H54 (cell line): Measurements from ENCODE around the gene VPS54.
A peak's percentile ranks its signal among the peaks of the same experiment; 100 is the strongest.

Experiments used
- DNase-seq: peaks from one replicate; pipeline ENCODE4 v3.0.0; 2011; ENCODE audit warnings: low spot score, mixed read lengths; ENCODE audit not compliant: insufficient read length
- FAIRE-seq: peaks from 3 replicates; lab custom pipeline; 2011; peaks lifted over from hg19 to GRCh38; lab: Jason Lieb, UNC
- POLR2A ChIP-seq: IDR thresholded peaks from 2 replicates; pipeline ENCODE4 v1.6.1; 2011; ENCODE audit warnings: low read depth, mild to moderate bottlenecking, low read length

VPS54 gene

DNA sequence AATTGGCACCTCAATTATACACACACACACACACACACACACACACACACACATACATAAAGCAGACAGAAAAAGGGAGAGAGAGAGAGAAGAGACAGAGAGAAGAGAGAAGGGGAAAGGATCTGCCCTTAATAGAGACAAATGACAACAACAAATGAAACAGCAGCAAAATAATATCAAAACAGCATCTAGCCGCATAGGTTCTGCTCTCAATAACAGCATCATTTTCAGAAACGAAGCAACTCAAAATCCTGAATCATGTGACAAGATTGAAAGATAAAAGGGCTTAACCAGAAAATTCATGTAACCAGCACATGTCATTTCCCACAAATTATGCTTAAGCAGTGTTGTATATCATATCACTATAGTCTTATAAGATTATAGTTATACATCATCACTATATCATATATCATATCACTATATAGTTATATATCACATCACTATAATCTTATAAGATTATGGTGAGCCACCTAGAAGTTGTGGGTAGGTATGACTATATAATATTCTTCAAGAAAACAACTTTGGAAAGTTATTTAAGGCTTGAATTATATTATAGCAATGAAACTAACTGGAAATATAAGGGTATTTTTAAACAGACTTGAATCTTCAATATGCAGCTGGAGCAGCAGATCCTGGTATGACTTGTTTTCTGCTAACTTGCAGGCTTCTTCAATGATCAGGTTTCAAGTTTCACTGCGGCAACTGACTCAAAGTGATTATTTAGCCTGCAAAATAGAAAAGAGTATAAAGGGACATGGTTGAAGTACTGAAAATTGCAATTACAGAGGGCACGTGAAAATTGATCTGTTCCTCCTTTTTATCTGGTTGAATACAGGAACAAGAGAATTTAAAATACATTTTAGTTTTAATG, 16.1 kb upstream of the VPS54 start:
- FAIRE-seq: no peak
- no peak for TF ChIP-seq POLR2A
- DNase-seq: no peak

DNA sequence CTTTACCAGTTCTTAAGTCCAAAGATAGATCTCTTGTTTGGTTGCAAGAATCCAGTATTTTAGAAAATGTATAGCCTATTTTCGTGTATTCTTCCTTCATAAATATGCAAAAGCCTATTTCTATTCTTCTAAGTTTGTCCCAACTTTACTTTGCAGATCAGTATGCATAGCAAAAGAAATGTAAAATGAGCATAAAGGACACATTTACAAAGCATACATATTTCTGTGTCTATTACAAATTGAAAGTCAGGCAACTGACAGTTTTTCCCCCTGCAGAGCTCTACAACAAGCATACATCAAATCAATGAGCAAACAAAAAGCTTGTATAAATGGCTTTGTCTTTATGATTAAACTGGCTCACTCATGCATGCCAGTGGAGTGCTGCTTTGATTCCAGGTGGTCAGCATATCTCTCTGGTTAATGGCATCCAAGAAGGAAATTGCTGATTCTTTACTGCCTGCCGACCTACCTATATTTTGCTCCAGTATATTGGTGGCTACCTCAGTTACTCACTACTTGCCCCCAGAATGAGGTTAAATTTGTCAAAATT, 10.0 kb upstream of the VPS54 start:
- FAIRE-seq: no peak
- no peak for DNase-seq
- no peak for TF ChIP-seq POLR2A

- DNase-seq (no peak), FAIRE-seq (no peak)
- TF ChIP-seq POLR2A: no peak
Measured at GRCh38 chr2:64025741-64026140, 6.5 kb upstream of the VPS54 start.

- FAIRE-seq: no peak
- DNase-seq: no peak
- no peak for TF ChIP-seq POLR2A
Measured at GRCh38 chr2:64024259-64024949, 5.2 kb upstream of the VPS54 start.

- DNase-seq: no peak
- TF ChIP-seq POLR2A: no peak
- peak; percentile 33 for FAIRE-seq
Measured at GRCh38 chr2:64023485-64024258, 4.4 kb upstream of the VPS54 start.

GRCh38 chr2:64021578-64021977, 2.4 kb upstream of the VPS54 start:
- TF ChIP-seq POLR2A: no peak
- DNase-seq (no peak), FAIRE-seq (peak; percentile 81)

GRCh38 chr2:64019975-64020528, 824 bp upstream of the VPS54 start:
- FAIRE-seq: no peak

GRCh38 chr2:64018701-64019082, 536 bp downstream of the VPS54 start:
- FAIRE-seq (no peak), DNase-seq (peak; percentile 31)
- no peak for TF ChIP-seq POLR2A

More at GRCh38 chr2:64019975-64020528, 824 bp upstream of the VPS54 start:
- no peak for DNase-seq
- no peak for TF ChIP-seq POLR2A

DNA sequence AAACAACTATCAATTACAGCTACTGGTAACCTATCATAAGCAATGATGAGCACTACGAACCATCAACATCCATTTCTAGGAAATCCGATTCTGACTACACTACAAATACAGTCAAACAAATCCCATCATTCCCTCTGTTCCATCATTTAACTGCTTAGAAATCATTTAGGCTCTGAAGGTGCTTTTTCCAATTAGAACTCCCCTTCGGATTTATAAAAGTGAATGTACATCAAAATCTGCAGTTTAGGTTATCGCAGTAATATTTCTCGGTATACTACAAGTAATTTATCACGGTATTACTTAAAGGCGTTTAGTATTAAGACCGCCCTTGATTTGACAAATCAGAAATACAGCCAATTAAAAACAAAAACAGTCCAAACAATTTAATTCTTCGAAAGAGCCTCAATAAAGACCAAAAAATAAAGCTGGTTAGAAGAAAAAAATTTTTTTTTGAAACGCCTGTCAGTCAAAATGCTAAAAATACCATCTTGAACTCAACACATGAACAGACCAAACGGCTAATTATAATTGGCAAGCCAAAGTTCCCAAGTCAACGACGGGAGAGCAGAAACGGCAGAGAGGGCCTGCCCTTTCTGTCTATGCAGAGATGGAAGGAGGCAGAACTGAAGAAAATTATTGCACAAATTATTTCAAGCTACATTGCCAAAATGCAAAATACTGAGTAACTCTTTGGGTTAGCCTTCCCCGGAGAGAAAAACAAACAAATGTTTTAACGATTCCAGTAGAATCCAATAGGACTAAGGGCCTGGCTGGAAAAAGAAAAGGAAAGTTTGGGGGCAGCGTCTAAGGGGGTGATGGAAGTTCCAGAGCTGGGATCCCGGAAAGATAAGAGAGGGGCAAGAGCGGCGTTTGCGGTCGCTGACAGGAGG, 1.2 kb downstream of the VPS54 start:
- peak; percentile 85 for FAIRE-seq
- no peak for DNase-seq
- TF ChIP-seq POLR2A: no peak

- FAIRE-seq (peak; percentile 66), DNase-seq (no peak)
- no peak for TF ChIP-seq POLR2A
Measured at GRCh38 chr2:64015898-64016297, 3.3 kb downstream of the VPS54 start.

DNA sequence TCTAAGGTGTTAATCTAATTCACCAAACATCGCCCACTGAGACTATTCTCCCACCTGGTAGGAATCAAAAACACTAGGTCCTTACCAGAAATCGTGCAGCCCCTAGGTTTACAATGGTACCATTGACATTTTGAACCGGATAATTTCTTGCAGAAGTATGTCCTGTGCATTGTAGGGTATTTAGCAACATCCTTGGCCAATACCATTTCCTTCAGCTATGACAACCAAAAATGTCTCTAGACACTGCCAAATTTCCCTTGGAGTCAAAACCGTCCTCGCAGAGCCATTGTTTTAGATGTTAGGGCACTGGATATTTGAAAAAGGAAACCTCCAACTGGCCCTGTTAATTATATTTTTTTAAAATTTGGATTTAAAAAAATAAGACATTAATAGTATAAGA, 3.8 kb downstream of the VPS54 start:
- no peak for FAIRE-seq
- no peak for DNase-seq
- TF ChIP-seq POLR2A: no peak

DNA sequence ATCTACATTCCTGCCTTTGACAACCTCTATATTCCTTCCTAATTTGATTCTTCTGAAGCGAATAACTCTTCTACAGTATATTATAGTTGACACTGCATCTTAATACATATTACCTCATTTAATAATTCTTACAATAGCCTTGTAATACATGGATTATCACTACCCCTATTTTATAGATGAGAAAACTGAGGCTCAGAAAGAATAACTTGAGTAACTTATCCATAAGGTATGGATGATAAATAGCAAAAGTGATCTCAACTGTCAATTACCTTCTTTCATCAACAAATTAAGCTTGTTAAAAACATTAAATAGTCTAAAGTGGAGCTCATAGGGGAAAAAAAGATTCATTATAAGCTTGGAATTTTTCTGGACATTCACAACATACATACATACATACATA, 4.6 kb downstream of the VPS54 start:
- DNase-seq: no peak
- FAIRE-seq: no peak
- no peak for TF ChIP-seq POLR2A
